Activated CD8-positive, alpha-beta memory T cell treated with anti-CD3 and anti-CD28 coated beads for 36 hours (primary cell): ENCODE results near the gene RPP25L. TPM values are rescaled to one million over a fixed set of nuclear protein-coding genes. Genes with fewer than 3 reads are reported as not detected.

ENCODE experiments used
- CTCF ChIA-PET: fragments of 350-600 bp; sonication (Branson Sonifier 250); formaldehyde crosslinking; loops from one replicate; lab custom pipeline; 2021; ENCODE audit warnings: antibody characterized with exemption; lab: Charles Lee
- POLR2A ChIA-PET: fragments of 350-600 bp; sonication (Branson Sonifier 250); formaldehyde crosslinking; loops from one replicate; lab custom pipeline; 2021; ENCODE audit warnings: antibody characterized with exemption; lab: Charles Lee
- total RNA-seq, 2 experiments: library from RNA; stranded (reverse); gene quantifications; one replicate each; pipeline ENCODE4 v1.2.3, GENCODE V29; 2021

Gene RPP25L, protein sequence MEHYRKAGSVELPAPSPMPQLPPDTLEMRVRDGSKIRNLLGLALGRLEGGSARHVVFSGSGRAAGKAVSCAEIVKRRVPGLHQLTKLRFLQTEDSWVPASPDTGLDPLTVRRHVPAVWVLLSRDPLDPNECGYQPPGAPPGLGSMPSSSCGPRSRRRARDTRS
- total RNA-seq = 10 to 100 TPM; 34.1 to 39.5 TPM

DNA sequence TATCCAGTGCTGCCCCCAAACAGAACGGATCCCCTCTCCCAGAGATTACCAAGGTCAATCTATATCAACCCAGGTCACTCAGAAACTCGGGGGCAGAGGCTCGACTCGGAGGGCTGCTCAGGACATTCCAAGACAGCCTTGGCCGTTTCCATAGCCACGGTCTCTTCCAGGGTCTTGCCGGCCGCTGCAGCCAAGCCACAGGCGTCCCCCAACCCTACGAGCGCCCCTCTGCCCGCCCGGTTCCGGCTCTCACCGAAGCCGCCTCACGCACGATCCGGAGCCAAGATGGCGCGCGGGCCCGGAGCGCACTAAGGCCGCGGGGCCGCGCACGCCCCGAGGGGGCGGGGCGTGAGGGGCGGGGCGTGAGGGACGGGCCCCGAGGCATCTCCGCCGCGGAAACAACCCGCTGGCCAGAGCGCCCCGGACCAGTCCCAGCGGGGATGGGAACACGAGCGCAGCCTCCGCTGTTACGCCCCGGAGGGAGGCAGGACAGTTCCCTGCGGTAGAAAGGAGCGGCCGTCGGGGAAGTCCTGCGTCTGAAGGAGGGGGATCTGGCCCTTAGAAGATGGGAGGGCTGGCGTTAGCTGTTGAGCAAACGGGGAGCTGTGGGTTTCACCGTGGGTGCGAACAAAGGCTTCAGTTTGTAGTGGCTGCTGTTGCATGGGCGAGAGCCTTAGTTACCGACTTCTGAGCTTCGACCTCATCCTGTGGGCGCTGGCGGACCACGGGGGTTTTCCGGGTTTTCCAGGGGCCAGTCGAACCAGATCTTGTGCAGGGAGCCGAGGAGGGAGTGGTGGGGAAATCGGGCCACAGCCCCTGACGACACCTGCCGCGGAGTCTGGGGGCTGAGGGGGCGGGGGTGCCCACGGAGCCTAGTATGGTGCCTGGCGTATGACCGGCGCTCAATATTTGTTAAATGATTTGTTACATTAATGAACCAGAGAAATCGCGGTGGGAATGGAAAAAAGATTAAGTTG lies at the start of gene RPP25L:
Gene RPP25L, minus strand, starts transcription at position 287 of the 977 bp plus-strand sequence. CDS start 801 bp downstream, outside the sequence.
- ChIA-PET CTCF (interaction anchor here (0.9 to 6.2 kb wide), 3 partner anchors 8 to 34 kb away, joined by 3 to 89 read pairs (median 5); partner anchors contain the start of genes ARID3C, DCTN3, GALT and SIGMAR1), POLR2A (interaction anchor here (0.6 to 1.3 kb wide), 3 partner anchors 8 to 34 kb away, joined by 4 to 5 read pairs (median 4); partner anchors contain the start of genes DCTN3 and GALT)

DNA sequence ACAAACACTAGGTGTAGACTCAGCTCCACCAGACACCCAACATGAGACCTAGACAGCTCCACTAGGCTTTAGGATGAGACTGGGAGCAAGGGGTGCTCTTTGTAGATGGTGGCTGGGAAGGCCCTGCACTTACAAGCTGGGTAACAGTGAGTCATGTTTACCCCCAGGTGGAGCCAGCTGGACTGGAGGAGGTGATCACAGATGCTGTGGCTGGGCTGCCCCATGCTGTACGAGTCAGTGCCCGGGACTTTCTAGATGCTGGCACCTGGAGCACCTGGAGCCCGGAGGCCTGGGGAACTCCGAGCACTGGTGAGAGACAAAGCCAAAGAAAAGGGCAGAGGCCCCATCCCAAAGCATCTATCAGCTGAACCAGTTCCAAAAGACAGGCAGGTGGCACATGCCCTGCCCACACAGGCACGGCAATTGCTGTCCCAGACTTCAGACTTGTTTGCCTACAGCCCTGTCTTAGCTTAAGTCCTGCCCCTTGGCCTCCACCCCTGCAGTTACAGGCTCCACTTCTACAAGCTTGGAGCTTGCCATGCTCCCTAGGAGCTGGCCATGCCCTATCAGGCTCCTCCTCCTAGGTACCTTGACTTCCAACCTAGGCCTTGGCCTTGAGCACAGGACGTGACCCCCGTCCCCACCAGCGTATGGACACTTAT lies 47.8 kb upstream of the RPP25L start:
- ChIA-PET CTCF (interaction anchor here (0.6 to 1.0 kb wide), 2 partner anchors 9 to 38 kb away, joined by 3 to 7 read pairs; no protein-coding TSS in a partner anchor), POLR2A (interaction anchor here (1.2 kb wide), 1 partner anchor 13 kb away, joined by 3 read pairs; no protein-coding TSS in a partner anchor)

DNA sequence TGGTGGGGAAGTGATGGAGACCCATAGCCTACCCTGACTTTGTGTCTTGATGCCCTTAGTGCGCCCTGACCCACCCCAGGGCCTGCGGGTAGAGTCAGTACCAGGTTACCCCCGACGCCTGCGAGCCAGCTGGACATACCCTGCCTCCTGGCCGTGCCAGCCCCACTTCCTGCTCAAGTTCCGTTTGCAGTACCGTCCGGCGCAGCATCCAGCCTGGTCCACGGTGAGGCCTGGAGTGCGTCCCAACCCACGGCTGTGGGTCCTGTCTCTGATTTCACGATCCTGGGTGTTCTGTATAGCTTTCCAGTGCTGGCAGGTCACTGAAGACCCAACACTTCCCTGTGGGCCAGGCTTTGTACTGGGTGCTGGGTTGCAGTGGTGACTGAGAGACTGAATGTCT lies 46.6 kb upstream of the RPP25L start:
- CTCF ChIA-PET = interaction anchor here (0.6 to 1.0 kb wide), 2 partner anchors 10 to 845 kb away, joined by 3 to 4 read pairs; no protein-coding TSS in a partner anchor
- POLR2A ChIA-PET = interaction anchor here (1.8 kb wide), 1 partner anchor 11 kb away, joined by 6 read pairs; no protein-coding TSS in a partner anchor

DNA sequence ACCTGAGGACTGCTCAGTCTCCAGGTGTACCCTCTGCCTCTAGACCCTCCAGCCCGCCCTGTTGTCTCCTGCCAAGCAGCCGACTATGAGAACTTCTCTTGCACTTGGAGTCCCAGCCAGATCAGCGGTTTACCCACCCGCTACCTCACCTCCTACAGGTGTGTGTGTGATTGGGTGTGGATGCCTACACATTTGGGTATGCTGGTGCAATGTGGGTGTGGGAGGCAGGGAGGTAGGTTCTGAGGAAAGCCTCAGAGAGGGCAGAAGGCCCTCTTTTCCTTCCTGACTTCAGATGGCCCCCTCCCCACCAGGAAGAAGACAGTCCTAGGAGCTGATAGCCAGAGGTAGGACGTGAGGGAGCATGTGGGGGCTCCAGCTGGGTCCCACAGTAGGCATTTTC lies 45.1 kb upstream of the RPP25L start:
- ChIA-PET CTCF (interaction anchor here (1.0 to 2.0 kb wide), 3 partner anchors 8 to 12 kb away, joined by 3 to 9 read pairs (median 3); no protein-coding TSS in a partner anchor), POLR2A (interaction anchor here (1.8 kb wide), 1 partner anchor 10 kb away, joined by 6 read pairs; no protein-coding TSS in a partner anchor)

DNA sequence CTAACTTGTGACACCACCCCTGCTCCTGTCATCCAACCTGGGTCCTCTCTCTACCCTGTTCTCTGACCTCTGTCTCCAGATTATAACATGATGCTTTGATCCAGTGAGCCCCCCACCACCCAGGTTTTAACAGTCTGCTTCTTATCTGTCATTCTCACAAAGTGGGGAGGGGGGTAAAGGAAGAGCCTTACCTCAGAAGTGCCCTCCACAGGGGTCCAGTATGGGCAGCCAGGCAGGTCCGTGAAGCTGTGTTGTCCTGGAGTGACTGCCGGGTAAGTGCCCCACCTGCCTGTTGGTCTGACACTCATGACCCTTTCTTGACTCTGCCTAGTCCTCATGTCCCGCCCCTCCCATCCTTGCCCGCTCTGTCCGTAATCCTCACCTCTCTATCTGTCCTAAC lies 43.5 kb upstream of the RPP25L start:
- POLR2A ChIA-PET = interaction anchor here (1.0 kb wide), 1 partner anchor 8 kb away, joined by 4 read pairs; the partner anchor contains the start of gene GALT
- CTCF ChIA-PET = interaction anchor here (0.6 to 2.0 kb wide), 3 partner anchors 8 to 524 kb away, joined by 4 to 9 read pairs (median 5); no protein-coding TSS in a partner anchor

DNA sequence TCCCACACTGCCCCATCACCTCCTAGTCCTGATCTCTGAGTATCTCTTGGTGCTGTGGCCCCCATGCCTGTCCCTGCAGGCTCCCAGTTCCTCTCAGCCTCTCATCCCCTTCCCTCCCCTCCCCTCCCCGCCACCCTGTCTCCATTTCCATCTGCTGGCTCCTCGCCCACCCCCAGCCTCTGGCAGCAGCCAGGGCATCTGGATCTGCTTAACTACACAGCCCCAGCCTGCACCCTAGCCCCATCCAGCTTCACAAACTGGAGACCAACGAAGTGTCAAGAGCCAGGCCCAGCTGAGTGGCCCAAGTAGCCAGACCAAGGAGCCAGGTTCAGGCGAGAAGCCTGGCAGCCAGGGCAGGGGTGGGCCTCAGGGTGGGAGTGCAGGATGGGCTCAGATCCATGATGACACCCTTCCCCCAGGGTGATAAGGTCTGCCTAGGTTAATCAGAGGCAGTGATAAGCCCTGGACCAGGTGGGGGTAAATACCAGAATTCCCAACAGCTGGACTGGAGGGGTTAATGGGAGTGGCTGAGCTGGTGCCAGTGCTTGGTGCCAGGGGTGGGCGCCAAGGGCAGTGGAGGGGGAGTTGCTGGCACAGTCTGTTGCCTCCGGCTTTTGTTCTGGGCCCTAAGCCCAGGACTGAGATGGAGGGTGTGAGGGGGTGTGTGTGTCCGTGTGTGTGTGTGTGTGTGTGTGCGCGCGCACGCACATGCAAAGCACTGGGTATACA lies 42.6 kb upstream of the RPP25L start:
- POLR2A ChIA-PET = no interaction called here
- CTCF ChIA-PET = interaction anchor here (1.3 to 1.4 kb wide), 2 partner anchors 19 to 48 kb away, joined by 3 to 5 read pairs; no protein-coding TSS in a partner anchor

DNA sequence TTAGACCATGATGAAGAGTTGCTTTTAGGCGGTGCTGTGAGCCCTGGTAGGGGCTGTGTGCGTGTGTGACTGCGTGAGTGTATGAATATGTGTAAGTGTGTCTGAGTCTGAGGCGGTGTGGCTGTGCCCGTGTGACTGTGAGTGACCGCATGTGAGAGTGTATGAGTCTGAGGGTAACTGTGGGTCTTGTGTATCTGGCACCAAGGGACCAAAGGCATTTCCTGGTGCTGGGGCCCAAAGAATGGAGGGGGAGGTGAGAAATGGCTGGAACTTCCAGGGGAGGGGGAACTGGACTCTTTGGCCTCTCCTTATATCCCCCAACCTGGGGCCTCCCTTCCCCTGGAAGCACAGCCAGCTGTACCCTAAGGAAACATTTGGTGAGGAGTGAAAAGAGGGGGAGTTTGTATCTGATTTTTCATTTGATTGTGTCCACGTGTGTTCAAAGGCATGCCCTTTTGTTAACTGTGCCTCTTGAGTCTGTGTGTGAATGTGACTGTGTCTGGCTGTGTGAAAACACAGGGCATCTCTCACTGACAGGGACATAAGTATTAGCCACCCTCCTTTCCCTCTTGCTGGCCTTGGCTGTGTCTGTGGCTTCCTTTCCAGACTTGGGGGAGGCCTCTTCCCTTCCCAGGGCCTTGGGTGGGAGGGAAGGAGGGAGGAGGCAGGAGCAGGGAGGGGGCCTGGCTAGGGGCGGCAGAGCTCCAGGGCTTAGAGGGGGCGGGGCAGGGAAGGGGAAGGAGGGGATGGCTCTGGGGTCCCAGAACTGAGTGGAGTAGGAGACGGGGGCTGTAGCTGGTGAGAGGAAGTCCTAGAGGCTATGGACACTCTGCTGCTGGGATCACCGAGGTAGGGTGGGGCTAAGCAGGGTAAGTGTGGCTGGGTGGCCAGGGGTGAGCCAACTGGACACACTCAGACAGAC lies 41.5 kb upstream of the RPP25L start:
- POLR2A ChIA-PET = no interaction called here
- CTCF ChIA-PET = interaction anchor here (1.3 kb wide), 2 partner anchors 15 to 49 kb away, joined by 3 read pairs; no protein-coding TSS in a partner anchor

DNA sequence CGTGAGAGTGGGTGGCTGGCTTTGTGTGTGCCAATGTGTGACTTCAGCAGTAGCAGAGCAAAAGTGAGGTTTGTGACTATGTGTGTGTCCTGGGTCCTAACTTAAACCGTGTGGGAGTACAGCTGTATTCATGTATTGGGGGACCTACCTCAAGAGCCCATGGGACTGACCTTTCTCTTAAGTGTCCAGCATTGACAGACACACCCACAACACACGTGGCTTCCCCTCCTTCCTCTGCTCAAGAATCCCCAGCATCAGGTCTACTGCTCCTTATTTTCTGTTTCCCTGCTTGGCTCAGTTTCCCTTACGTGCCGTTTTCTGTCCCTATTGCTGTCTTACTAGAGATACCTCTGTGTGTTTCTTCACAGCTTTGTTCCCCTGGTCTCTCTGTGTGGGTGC lies 40.7 kb upstream of the RPP25L start:
- POLR2A ChIA-PET = no interaction called here
- CTCF ChIA-PET = interaction anchor here (1.3 to 2.6 kb wide), 2 partner anchors 12 to 14 kb away, joined by 3 to 8 read pairs; no protein-coding TSS in a partner anchor

DNA sequence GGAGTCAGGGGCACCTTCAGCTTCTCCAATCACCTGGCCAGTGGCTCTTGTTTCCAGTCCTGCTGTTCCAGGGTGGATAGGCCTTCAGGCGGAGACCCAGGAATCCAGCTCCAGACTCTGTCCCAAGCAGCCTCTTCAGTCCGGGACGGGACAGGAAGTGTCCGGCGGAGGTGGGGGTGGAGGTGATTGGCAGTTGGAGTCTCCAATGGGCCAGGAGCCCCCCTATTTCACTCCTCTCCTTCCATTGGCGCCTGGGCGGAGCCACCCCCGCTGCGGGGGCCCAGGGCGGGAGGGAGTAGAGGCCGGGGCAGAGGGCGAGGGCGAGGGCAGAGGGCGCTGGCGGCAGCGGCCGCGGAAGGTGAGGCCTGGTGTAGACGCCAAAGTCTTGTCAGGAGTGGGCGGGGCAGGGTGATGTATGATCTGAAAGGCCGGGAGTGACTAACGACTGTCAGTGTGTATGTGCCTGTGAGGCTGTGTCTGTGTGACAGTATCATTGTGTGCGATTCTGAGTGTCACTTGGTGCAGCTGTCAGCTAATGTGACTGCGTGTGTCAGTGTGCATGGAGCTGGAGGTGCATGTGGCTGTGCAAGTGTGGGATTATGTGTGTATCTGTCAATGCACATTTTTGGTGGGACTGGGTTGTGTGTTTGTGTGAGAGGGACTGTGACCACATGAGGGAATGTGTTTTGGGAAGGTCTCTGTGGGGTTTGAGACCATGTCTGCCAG lies 40.1 kb upstream of the RPP25L start, which contains the start of gene IL11RA:
Gene IL11RA, plus strand, starts transcription at position 310 of the 726 bp plus-strand sequence. CDS start 3,033 bp downstream, outside the sequence.
- ChIA-PET CTCF (interaction anchor here (1.3 to 2.6 kb wide), 2 partner anchors 13 kb away, joined by 3 to 8 read pairs; no protein-coding TSS in a partner anchor), POLR2A (no interaction called here)

DNA sequence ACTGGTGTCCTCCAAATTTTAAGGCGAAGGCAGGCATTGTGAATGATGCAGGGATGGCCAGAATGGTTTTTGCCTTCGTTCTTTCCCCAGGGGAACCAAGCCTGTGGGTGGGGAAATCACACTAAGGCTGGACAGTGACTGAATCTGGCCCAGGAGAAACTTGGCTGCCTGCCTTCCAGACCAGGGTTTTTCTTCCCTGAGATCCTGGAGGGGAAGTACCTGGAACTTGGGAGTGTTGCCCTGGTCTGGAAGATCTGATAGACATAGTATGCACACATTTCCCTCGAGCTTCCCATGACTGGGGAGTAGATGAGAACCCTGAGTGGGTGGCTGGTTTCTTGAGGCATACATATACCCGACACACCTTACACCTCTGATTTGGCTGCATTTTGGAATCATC lies 39.4 kb upstream of the RPP25L start:
- CTCF ChIA-PET = interaction anchor here (2.6 kb wide), 1 partner anchor 14 kb away, joined by 8 read pairs; no protein-coding TSS in a partner anchor
- POLR2A ChIA-PET = no interaction called here

DNA sequence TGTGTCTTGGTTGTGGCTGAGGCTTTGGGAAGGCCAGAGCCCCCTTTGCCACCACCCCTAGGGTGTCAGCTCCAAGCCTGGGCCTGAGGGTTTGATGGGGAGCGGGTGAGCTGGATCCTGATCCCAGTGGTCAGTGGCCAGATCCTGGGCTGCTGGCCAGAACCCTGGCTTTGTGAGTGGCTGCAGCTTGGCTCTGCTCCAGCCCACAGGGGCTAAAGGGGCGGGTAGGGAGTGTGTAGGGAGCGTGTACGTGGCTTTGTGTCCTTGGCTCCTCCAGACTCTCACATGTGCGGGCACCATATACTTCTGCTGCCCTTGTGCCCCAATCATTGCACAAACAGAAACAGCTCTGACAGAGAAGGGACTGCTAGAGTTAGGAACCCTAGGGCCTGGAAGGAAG lies 38.9 kb upstream of the RPP25L start:
- ChIA-PET CTCF (interaction anchor here (2.6 kb wide), 1 partner anchor 14 kb away, joined by 8 read pairs; no protein-coding TSS in a partner anchor), POLR2A (no interaction called here)

DNA sequence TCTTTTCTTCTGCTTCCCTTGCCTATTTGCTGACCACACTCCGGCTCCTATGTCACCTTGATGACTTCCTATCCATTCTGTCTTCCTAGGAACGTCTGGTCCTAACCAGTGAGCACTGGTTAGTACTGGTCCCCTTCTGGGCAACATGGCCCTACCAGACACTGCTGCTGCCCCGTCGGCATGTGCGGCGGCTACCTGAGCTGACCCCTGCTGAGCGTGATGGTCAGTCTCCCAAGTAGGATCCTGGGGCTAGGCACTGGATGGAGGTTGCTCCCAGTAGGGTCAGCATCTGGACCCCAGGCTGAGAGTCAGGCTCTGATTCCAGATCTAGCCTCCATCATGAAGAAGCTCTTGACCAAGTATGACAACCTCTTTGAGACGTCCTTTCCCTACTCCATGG lies 36.8 kb upstream of the RPP25L start:
- CTCF ChIA-PET = interaction anchor here (0.7 to 1.4 kb wide), 2 partner anchors 9 to 16 kb away, joined by 3 read pairs; no protein-coding TSS in a partner anchor
- POLR2A ChIA-PET = interaction anchor here (4.0 kb wide), 1 partner anchor 11 kb away, joined by 41 read pairs; the partner anchor contains the start of gene SIGMAR1

DNA sequence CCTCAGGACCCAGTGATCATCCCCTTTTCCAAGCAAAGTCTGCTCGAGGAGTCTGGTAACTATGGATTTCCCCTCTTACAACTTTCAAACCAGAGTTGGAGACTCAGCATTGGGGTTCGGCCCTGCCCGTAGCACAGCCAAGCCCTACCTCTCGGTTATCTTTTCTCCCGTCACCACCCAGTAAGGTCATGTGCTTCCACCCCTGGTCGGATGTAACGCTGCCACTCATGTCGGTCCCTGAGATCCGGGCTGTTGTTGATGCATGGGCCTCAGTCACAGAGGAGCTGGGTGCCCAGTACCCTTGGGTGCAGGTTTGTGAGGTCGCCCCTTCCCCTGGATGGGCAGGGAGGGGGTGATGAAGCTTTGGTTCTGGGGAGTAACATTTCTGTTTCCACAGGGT lies 35.8 kb upstream of the RPP25L start:
- ChIA-PET CTCF (interaction anchor here (0.5 to 4.3 kb wide), 6 partner anchors 9 to 625 kb away, joined by 3 to 46 read pairs (median 4); partner anchors contain the start of gene SIGMAR1), POLR2A (interaction anchor here (0.5 to 4.0 kb wide), 4 partner anchors 8 to 10 kb away, joined by 4 to 41 read pairs (median 10); partner anchors contain the start of gene SIGMAR1)

DNA sequence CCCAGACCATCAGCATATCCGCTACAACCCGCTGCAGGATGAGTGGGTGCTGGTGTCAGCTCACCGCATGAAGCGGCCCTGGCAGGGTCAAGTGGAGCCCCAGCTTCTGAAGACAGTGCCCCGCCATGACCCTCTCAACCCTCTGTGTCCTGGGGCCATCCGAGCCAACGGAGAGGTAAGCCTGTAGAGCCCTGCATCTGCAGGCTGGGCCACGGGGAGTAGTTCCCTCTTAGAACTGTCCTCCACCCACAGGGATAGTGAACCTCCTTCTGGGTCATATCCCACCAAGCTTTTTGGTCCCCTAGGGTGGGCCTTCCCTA lies 35.1 kb upstream of the RPP25L start:
- ChIA-PET POLR2A (interaction anchor here (0.7 to 4.0 kb wide), 6 partner anchors 9 to 35 kb away, joined by 3 to 41 read pairs (median 5); partner anchors contain the start of gene SIGMAR1), CTCF (interaction anchor here (0.5 to 4.3 kb wide), 8 partner anchors 9 to 625 kb away, joined by 3 to 46 read pairs (median 5); partner anchors contain the start of gene SIGMAR1)
